Measurements from ENCODE around the gene DDX39B.

- TF ChIP-seq CTCF (IDR thresholded peaks at IDR 0.05; ENCODE audit: low read depth, low read length, poor library complexity, severe bottlenecking), result no peak
- TF ChIP-seq EZH2phosphoT487 (IDR thresholded peaks at IDR 0.05; ENCODE audit: borderline replicate concordance, low read length), result no peak
Measured at GRCh38 chr6:31582230-31582643, 40.4 kb upstream of the DDX39B start, which contains the start of gene LTB.

Data from DOHH2 (cell line).